ENCODE measurements around the gene CRYAB.

CRYAB gene

DNA sequence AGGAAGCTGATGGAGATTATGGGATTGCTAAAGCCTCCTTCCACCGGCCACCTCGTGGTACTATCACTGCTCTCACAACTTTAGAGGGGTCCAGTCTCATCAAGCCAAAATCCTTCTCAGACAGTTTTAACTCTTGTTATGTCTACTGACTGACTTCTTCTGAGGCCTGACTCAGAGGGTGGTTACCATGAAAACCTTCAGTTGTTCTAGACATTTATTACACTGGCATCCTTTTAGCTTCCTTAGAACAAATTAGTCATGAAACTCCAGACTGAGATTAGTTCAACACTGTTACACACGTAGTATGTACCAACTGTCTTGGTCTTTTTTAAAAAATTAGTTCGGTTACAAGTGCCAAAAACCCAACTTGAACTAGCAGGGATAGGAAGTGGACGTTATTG lies 33.1 kb upstream of the CRYAB start:
- Histone ChIP-seq H3K4me3 (replicated peaks; ENCODE audit: insufficient read depth, low read length) (no peak overlapping the region), H3K27ac (replicated peaks) (no peak overlapping the region), H3K27me3 (ENCODE audit: insufficient read depth, poor library complexity, severe bottlenecking) (no peaks in the 10 kb centered on the region)
- DNase-seq (ENCODE audit: low read depth in 1 of 2, low spot score in 1 of 2) = no peak
- TF ChIP-seq POLR2AphosphoS5 (IDR thresholded peaks at IDR 0.05; ENCODE audit: low read depth) (no peak), GABPA (IDR thresholded peaks at IDR 0.05; ENCODE audit: low read depth) (no peak), SPI1 (IDR thresholded peaks at IDR 0.05; ENCODE audit: borderline replicate concordance, low read depth) (no peak)
- TF ChIP-seq, protein P1, sequence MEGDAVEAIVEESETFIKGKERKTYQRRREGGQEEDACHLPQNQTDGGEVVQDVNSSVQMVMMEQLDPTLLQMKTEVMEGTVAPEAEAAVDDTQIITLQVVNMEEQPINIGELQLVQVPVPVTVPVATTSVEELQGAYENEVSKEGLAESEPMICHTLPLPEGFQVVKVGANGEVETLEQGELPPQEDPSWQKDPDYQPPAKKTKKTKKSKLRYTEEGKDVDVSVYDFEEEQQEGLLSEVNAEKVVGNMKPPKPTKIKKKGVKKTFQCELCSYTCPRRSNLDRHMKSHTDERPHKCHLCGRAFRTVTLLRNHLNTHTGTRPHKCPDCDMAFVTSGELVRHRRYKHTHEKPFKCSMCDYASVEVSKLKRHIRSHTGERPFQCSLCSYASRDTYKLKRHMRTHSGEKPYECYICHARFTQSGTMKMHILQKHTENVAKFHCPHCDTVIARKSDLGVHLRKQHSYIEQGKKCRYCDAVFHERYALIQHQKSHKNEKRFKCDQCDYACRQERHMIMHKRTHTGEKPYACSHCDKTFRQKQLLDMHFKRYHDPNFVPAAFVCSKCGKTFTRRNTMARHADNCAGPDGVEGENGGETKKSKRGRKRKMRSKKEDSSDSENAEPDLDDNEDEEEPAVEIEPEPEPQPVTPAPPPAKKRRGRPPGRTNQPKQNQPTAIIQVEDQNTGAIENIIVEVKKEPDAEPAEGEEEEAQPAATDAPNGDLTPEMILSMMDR (IDR thresholded peaks at IDR 0.05; ENCODE audit: insufficient read depth, low read length) = no peak
- TF ChIP-seq, protein P2, sequence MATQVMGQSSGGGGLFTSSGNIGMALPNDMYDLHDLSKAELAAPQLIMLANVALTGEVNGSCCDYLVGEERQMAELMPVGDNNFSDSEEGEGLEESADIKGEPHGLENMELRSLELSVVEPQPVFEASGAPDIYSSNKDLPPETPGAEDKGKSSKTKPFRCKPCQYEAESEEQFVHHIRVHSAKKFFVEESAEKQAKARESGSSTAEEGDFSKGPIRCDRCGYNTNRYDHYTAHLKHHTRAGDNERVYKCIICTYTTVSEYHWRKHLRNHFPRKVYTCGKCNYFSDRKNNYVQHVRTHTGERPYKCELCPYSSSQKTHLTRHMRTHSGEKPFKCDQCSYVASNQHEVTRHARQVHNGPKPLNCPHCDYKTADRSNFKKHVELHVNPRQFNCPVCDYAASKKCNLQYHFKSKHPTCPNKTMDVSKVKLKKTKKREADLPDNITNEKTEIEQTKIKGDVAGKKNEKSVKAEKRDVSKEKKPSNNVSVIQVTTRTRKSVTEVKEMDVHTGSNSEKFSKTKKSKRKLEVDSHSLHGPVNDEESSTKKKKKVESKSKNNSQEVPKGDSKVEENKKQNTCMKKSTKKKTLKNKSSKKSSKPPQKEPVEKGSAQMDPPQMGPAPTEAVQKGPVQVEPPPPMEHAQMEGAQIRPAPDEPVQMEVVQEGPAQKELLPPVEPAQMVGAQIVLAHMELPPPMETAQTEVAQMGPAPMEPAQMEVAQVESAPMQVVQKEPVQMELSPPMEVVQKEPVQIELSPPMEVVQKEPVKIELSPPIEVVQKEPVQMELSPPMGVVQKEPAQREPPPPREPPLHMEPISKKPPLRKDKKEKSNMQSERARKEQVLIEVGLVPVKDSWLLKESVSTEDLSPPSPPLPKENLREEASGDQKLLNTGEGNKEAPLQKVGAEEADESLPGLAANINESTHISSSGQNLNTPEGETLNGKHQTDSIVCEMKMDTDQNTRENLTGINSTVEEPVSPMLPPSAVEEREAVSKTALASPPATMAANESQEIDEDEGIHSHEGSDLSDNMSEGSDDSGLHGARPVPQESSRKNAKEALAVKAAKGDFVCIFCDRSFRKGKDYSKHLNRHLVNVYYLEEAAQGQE (IDR thresholded peaks at IDR 0.05; ENCODE audit: insufficient replicate concordance, low read depth) = no peak

DNA sequence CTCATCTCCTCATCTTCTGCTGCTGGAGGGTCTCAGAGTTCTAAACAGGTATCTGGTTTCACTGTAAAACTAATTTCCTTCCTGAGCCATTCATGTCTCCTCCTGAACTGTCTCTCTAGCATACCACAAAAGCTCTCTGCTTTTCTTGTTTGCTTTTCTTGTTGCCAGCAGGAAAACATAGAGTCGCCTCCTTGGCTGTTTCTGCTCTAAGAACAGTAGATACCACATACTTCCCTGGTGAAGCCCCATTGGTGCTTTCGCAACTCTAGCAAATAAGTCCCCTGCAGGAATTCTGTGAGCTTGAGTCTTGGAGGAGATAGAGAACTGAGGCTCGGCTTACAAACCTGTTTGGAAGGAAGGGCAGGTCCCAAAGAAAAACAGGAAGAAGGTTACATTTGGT lies 32.6 kb upstream of the CRYAB start:
- Histone ChIP-seq H3K4me3 (replicated peaks; ENCODE audit: insufficient read depth, low read length) (no peak overlapping the region), H3K27ac (replicated peaks) (no peak overlapping the region), H3K27me3 (ENCODE audit: insufficient read depth, poor library complexity, severe bottlenecking) (no peaks in the 10 kb centered on the region)
- TF ChIP-seq POLR2AphosphoS5 (IDR thresholded peaks at IDR 0.05; ENCODE audit: low read depth) (no peak), SPI1 (IDR thresholded peaks at IDR 0.05; ENCODE audit: borderline replicate concordance, low read depth) (no peak), GABPA (IDR thresholded peaks at IDR 0.05; ENCODE audit: low read depth) (no peak)
- TF ChIP-seq, protein P1 (IDR thresholded peaks at IDR 0.05; ENCODE audit: insufficient read depth, low read length) = no peak
- TF ChIP-seq, protein P2 (IDR thresholded peaks at IDR 0.05; ENCODE audit: insufficient replicate concordance, low read depth) = no peak
- no peak for DNase-seq (ENCODE audit: low read depth in 1 of 2, low spot score in 1 of 2)

DNA sequence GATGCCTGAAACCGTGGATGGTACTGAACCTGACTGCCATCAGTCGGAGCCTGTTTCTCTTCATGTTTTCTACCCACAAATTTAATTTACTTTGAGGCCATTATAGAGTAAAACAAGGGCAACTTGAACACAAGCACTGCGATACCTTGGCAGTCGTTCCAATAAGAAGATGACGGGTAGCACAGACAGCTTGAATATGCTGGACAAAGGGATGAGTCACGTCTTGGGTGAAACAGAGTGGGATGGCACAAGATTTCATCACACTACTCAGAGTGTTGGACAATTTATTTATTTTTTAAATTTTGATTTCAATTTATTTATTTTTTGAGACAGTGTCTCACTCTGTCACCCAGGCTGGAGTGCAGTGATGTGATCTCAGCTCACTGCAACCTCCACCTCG lies 31.3 kb upstream of the CRYAB start:
- Histone ChIP-seq H3K27me3 (ENCODE audit: insufficient read depth, poor library complexity, severe bottlenecking) (no peaks in the 10 kb centered on the region), H3K27ac (replicated peaks) (no peak overlapping the region), H3K4me3 (replicated peaks; ENCODE audit: insufficient read depth, low read length) (no peak overlapping the region)
- no peak for TF ChIP-seq GABPA (IDR thresholded peaks at IDR 0.05; ENCODE audit: low read depth)
- TF ChIP-seq SPI1 (IDR thresholded peaks at IDR 0.05; ENCODE audit: borderline replicate concordance, low read depth) = no peak
- TF ChIP-seq, protein P2 (IDR thresholded peaks at IDR 0.05; ENCODE audit: insufficient replicate concordance, low read depth) = no peak
- no peak for TF ChIP-seq POLR2AphosphoS5 (IDR thresholded peaks at IDR 0.05; ENCODE audit: low read depth)
- TF ChIP-seq, protein P1 (IDR thresholded peaks at IDR 0.05; ENCODE audit: insufficient read depth, low read length) = no peak
- DNase-seq (ENCODE audit: low read depth in 1 of 2, low spot score in 1 of 2) = no peak
